GM19395 (cell line): ENCODE measurements around the gene VPS35.

Experiments used
- ATAC-seq: cut with Tn5 transposase; IDR thresholded peaks from one replicate; pipeline ENCODE4 v1.9.1; 2021; ENCODE audit warnings: mild to moderate bottlenecking, moderate library complexity; ENCODE audit not compliant: unreplicated experiment

Gene VPS35

GRCh38 chr16:46620266-46621005 is 68.5 kb downstream of the VPS35 start:
- ATAC-seq, result peak; percentile 15

GRCh38 chr16:46618516-46618915 is 70.5 kb downstream of the VPS35 start:
- ATAC-seq, result no peak

GRCh38 chr16:46614006-46614405 is 75.0 kb downstream of the VPS35 start:
- no peak for ATAC-seq

- ATAC-seq, result no peak
Measured at GRCh38 chr16:46613352-46613751, 75.6 kb downstream of the VPS35 start.

GRCh38 chr16:46612121-46612520 is 76.9 kb downstream of the VPS35 start:
- peak; percentile 76 for ATAC-seq

- no peak for ATAC-seq
Measured at GRCh38 chr16:46607529-46607928, 81.4 kb downstream of the VPS35 start.

GRCh38 chr16:46606231-46606630 is 82.7 kb downstream of the VPS35 start:
- no peak for ATAC-seq
